NCI-H2227 (cell line): Measurements from ENCODE around the gene CROCC2.
"Not testable (repeated sequence)": the region's sequence is repeated elsewhere in the genome, so short reads cannot be mapped to it uniquely, and the experiment has no call there.

Source experiments
- DNase-seq: peaks from one replicate; lab custom pipeline; 2025; ENCODE audit not compliant: unreplicated experiment; lab: John Stamatoyannopoulos, UW

CROCC2 gene

GRCh38 chr2:240964704-240965295 lies 58.7 kb downstream of the CROCC2 start:
- DNase-seq, result no peak

DNA sequence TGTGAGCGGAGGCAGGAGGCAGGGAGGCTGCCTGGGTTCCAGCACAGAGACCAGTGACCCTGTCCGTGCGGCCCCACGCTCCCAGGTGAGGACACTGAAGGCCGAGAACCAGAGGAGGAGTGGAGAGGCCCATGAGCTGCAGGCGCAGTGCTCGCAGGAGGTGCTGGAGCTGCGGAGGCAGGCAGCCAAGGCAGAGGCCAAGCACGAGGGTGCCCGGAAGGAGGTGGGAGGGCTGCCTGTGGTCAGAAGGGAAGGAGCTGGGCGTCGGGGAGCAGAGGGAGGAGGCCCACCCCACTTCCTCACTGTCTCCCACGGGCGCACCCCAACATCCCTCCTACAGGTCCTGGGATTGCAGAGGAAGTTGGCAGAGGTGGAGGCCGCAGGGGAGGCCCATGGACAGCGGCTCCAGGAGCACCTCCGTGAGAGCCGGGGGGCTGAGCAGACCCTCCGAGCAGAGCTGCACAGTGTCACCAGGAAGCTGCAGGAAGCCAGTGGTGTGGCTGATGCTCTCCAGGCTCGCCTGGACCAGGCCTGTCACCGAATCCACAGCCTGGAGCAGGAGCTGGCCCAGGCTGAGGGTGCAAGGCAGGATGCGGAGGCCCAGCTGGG lies 59.3 kb downstream of the CROCC2 start:
- no peak for DNase-seq

GRCh38 chr2:240965905-240966456 lies 59.8 kb downstream of the CROCC2 start:
- no peak for DNase-seq

DNA sequence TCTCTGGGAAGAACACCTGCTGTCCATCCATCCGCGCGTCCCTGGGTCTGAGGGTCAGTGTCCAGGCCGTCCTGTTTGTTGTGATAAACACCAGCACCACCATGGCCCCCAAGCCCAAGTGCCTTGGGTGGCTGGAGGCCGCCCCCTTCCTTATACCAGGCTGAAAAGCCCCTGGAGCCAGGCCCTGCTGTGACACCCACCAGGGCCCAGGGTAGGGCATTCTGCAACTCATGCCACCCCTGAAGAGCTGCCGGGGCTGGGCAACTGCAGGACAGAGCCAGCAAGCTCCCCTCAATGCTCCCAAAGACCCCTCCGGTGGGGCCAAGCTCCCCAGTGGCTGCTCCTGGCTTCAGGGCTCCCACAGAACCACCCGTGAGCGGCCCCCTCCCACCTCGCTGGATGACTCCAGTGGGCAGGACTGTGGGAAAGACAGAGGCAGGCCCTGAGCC lies 60.3 kb downstream of the CROCC2 start:
- no peak for DNase-seq

- no peak for DNase-seq
Observed at GRCh38 chr2:240966906-240967680, 61.0 kb downstream of the CROCC2 start.

DNA sequence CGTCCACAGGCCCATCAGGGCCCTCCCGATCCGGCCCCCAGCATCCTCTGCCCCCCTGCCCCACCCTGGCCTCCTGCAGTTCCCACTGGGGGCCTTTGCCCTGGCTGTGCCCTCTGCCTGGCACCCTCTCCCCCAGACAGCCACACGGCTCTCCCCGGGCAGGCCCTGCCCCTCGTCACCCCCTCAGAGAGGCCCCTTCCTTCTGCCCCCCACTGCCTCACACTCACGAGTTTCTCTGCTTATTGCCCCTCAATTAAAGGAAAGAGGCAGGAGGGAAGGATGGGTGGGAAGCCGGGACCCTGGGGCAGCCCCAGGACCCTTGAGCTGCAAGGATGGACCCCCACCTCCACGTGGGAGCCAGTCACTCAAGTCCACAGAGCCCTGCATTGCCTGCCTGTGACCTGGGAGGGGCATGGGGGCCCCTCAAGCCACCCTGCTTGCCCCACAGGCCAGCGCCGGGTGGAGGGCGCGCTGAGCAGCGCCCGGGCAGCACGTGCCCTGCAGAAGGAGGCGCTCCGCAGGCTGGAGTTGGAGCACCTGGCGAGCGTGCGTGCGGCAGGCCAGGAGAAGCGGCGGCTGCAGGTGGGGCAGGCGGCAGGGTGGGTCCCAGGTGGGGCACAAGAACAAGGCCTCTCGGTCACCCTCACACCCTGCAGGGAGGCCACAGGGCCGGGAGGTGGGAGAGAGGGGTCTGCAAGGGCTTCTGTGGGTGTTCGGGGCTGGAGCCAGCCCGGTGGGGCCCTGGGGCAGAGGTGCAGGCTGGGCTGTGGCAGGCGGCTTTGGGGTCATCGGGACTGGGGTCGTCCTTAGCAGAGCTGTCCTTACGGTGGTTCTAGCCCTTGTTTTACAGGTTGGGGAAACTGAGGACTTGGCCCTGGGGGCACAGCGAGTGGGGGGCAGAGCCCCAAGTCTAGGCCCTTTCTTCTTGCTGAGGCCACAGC lies 61.8 kb downstream of the CROCC2 start:
- no peak for DNase-seq

DNA sequence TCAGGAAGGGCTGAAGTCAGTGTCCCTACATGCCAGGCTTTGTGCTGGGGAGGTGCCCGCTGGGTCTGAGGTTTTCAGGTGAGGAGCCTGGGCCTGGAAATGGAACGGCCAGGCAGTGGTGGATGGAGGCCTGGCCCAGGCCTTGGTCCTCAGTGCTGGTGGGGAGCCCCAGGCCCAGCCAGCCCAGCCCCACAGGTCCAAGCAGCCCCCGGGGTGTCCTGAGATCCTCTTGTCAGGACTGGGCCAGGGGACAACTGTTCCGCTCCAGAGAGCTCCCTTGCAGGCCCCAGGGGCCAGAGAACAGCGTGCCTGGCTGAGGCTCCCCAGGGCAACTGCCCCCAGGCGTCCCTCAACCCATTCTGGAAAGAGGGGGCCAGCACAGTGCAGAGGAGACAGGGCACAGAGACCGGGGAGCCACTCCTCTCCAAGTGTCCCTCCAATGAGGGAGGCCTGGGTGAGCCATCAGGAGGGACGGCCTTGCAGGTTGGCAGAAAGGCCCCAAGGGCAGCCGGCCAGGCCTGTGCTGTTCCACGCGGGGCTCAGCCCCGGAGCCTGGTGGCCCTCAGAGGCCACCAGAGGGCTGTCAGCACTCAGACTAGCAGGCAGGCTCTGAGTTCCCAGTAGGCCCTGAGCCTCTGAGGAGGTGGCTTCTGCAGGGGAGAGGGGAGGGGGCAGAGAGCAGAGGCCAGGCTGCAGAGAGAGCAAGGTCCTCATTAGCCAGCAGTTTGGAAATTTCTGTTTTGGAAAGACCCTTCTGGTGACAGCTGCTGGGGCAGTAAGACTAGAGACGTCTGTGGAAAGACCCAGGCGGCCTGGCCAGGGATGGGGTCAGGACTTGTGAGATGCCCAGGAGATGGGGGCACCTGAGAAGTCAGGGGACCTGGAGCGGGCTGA lies 62.8 kb downstream of the CROCC2 start:
- no peak for DNase-seq

DNA sequence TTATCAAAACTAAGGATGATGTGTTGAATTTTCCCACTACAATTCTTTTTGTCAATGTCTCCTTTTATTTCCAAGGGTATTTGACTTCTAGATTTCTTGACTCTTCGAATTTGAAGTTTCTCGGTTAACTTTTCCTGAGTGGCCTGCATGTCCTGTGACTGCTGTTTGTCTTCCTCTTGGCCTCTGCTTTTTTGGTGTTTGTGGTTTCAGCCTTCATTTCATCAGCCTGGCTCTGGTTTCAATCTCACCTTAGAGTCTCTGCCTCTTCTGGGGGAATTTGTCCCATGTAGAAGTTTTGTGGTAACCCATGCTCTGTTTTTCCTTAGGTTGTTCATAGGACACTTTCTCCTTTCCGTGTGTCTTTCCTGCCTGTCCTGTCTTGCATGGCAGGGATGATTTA lies 64.0 kb downstream of the CROCC2 start:
- no peak for DNase-seq

GRCh38 chr2:240970816-240971215 lies 64.7 kb downstream of the CROCC2 start:
- no peak for DNase-seq

- no peak for DNase-seq
Observed at GRCh38 chr2:240972201-240972600, 66.1 kb downstream of the CROCC2 start.

- DNase-seq, result no peak
Observed at GRCh38 chr2:240972636-240973521, 66.7 kb downstream of the CROCC2 start.

DNA sequence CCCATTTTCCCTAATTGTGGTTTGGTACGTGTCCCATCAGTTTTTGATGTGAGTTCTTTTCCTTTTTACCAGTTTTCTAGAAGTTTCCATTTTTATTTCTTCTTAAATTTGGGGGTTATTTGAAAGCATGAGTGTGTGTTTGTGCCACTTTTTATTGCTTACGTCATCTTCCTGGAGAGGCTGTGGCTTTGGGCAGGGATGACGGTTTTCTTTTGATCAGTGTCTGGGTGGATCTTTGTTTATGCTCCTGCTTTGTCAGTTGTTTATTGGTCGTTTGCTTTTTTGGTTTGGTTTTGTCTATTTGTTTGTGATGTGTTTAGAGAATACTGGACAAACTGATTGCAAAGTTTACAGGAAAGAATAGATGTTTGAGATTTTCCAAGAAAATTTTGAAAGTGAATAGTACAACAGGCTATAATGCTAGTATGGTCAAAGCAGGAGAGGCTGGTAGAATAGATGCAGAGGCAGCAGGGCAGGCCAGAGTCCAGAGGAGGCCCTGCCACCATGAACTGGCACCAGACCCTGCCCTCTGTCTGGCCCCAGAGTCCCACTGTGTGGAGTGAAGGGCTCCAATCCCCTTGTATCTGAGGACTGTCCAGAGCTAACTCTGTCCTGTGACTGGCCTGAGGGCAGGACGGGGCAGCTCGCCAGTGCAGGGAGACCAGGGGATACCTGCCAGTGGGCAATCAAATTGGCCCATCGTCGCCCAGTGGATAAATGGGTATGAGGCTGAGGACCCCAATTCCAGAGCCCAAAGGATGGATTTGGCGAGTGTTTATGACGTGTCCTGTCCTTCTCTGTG lies 68.8 kb downstream of the CROCC2 start:
- DNase-seq, result no peak

GRCh38 chr2:240975903-240976302 lies 69.8 kb downstream of the CROCC2 start:
- not testable (repeated sequence) for DNase-seq

DNA sequence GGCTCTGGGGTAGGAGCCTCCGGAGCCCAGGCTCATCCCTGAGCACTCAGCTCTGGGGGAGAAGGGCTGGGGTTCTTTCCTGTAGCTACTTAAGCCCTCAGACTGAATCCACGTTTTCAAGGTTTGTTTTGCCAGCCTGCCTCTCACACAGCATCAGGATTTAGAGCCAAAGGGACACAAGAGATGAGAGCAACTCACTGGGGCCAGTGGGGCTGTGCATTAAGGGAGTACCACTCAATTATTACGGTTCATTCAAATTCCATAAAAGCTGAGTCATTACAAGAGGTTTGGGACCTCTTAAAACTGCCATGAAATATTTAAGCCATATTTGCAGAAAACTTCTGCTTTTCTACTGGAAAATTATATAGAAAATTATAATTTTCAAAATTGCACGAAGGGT lies 75.1 kb downstream of the CROCC2 start:
- DNase-seq, result no peak

DNA sequence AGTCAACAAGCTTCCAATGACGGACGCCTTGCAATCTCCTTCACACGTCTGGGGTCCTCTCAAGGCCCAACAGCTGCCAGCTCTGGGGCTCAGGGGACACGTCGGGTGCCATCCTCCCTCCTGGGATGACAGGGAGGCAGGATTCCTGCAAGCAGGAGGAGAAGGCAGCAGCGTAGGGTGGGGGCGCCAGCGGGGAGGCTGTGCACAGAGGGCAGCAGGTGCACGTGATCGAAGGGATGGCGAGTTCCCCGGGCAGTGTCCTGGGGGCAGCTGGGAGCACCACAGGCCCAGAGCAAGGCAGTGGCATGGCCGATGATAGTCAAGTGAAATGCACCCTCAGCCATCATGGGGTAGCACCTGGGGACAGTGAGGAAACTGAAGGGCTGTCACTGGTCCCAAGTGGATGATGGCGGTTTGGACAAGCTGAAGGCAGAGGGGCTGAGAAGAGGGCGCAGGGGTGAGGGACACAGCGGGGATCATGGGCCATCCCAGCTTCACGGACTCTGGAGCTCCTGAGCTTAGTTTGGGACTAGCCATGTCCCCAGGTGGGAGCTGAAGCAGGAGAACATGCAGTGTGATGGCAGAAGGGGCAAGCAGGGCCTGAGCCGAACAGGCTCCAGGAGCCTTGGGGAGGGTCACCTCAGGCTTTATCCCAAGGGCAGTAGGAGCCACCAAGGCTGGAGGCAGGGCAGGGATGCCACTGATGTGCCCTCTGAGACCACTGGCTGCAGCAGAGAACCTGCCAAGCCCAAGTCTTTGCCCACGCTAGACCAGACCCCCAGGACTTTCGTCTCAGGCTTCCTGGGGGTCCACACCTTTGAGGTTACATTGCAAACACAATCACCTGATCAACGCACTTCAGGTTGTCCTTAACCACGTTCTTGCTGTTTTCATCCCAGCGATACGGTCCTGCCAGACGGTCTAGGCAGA lies 76.0 kb downstream of the CROCC2 start:
- DNase-seq, result no peak

DNA sequence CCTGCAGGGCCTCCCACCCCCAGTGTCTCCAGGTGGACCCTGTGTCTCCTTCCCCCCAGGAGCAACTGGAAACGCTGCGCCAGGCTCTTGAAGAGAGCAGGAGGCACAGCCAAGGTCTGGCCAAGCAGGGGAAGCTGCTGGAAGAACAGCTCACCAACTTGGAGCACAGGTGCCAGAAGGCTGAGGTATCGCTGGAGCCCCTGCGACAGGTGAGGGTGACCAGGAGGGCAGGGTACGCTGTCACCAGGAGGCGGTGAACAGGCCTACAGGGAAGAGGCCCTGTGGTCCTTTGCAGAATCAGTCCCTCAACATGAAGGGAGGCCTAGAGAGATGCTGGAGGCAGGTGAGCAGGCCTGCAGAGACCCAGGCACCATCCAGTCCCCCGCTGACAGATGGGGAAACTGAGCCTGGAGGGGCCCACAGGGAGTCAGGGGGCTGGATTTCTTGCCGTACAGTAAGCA lies 76.7 kb downstream of the CROCC2 start:
- DNase-seq, result no peak
